HPDE6-E6E7 (cell line): ENCODE results near the gene IP6K3.

Experiments
- DNase-seq: peaks from one replicate; pipeline ENCODE4 v3.0.0; 2011; ENCODE audit warnings: missing footprints; ENCODE audit errors: extremely low spot score

Gene IP6K3, protein sequence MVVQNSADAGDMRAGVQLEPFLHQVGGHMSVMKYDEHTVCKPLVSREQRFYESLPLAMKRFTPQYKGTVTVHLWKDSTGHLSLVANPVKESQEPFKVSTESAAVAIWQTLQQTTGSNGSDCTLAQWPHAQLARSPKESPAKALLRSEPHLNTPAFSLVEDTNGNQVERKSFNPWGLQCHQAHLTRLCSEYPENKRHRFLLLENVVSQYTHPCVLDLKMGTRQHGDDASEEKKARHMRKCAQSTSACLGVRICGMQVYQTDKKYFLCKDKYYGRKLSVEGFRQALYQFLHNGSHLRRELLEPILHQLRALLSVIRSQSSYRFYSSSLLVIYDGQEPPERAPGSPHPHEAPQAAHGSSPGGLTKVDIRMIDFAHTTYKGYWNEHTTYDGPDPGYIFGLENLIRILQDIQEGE

DNA sequence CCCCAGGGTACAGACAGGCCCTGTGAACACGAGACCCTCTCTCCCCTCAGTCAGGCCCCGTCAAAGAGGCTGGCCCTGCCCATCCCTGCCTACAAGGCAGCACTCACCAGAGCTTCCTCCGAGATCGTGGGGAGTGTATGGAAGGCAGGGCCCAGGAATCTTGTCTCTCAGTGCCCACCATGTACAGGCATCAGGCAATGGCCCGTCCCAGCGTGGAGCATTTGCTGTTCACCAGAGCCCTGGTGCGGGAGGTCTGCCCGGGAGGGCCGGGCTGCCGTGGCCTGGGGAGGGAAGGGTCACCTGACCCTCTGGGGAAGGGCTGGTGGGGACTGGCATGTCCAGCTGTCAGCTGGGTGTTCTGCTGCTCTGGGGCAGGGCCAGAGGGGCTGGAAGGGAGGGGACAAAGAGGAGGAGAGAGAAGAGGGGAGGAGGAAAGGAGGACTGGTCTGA lies at the start of gene IP6K3:
IP6K3 (minus strand) TSS at position 255 of the 450 bp plus-strand sequence. CDS start 11,429 bp downstream, outside the sequence.
- DNase-seq: no peak

DNA sequence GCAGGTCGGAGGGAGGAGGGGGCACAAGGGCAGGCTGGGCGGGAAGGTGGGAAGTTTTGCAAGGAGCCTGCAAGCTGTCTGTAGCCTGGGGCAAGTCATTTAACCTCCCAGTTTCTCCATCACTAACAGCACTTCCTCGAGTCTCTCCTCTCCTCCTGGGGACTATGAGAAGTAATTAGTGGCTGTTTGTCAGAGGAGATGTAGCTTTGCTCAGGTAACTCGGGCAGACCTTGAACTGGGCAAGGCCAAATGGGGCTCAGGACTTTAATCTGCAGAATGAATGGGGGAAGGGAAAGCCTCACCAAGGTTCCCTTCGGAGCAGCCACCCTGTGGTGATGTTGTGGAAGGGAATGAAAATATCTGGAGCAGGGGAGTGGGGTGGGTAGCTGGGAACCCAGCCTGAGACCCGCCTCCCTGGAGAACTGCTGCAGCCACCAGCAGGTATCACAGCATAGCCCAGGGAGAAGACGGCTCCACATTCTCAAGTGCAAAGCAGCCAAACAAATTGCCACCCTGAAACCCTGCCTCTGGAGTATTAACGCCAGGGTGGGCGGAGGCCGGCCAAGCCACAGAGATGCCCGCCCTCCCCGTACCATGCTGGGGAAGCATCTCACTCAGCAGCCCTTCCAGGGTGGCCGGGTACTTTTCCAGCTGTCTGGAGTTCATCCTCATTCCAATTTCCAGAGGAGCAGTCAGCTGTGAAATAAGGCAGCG lies 48.4 kb upstream of the IP6K3 start:
- DNase-seq: no peak

DNA sequence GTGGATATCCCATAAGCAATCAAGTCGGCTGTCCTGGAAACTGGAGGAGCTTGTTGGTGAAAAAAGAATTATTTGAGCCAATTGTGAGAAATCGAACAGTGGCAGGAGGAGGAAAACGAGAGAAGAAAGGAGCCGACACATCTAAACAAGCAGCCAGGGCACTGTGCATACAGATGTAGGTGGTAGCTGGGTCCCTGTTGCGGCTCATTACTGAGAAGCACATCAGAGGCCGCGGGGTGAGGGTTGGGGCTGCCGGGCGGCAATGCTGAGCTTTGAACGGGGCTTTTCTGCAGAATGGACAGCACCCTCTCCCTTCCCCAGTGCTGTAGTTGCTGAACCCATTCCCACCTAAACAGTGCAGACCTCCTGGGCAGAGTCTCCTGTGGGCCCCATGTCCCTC lies 46.3 kb upstream of the IP6K3 start:
- DNase-seq: no peak

DNA sequence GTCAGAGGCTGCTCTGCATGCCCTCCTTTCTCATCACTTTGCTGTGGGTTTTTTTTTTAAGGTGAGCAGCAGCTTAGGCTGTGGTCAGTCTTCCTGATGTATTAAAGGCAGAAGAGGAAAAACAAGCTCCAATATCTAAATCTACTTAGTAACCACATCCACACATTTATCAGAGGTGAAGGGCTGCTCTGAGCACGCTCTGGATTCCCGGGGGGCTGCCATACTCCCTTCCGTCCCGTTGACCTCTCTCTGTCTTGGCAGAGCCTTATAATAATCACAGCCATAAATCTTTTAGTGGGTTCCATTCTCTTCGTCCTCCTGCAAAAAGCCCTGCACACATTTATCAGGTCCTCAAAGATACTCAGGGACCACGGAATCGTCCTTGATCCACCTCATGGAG lies 44.9 kb upstream of the IP6K3 start:
- DNase-seq: no peak

DNA sequence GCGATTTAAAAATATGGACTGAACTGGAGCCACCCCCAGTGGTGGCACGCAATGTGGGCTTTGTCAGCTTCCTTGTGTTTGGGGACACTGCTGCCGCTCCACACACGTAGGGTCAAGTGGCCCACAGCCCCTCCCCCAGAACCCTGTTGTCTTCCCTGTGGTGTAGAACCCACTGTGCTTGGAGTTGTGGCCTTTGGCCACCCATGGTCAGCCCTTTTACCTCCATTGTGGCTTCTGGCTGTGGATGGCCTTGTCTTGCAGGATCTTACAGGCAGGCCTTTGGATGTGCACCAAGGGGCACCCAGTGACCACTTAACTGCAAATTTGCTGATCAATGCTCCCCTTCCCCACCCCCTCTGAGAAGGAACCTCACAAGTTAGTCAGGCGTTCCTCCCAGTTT lies 44.2 kb upstream of the IP6K3 start:
- DNase-seq: no peak

DNA sequence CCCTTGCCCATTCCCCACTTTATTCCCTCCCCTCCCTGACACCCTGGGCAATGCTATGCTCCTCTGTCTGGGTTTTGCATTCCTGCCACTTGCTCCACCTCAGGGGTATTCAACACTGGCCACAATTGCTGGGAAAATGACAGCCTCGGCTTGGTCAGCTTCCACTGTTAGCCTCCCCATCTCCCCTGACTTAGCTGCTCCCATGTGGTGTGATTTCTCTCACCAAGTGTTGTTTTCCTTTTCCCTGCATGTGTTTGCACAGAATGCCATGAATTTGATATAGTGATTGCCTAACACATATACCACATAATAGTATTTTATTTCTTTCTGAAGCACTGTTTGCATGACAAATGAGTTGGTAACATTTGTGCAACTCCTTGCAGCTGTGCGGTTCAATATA lies 43.7 kb upstream of the IP6K3 start:
- no peak for DNase-seq

DNA sequence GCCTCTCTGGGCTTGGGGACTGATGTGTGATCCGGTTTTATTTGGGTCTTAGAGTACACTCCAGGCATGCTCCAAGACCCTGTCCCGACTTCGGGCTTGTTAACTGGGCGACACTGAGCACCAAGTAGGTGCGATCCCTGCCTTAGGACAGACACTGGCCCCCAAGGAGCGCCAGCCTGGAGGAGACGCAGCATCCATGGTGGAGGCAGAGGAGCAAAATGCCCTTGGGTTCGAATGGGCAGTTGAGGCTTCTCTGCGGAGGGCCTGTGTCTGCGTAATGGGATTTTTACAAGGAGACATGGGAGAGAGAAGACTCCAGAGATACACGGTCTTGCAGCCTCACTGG lies 42.8 kb upstream of the IP6K3 start:
- DNase-seq: no peak

DNA sequence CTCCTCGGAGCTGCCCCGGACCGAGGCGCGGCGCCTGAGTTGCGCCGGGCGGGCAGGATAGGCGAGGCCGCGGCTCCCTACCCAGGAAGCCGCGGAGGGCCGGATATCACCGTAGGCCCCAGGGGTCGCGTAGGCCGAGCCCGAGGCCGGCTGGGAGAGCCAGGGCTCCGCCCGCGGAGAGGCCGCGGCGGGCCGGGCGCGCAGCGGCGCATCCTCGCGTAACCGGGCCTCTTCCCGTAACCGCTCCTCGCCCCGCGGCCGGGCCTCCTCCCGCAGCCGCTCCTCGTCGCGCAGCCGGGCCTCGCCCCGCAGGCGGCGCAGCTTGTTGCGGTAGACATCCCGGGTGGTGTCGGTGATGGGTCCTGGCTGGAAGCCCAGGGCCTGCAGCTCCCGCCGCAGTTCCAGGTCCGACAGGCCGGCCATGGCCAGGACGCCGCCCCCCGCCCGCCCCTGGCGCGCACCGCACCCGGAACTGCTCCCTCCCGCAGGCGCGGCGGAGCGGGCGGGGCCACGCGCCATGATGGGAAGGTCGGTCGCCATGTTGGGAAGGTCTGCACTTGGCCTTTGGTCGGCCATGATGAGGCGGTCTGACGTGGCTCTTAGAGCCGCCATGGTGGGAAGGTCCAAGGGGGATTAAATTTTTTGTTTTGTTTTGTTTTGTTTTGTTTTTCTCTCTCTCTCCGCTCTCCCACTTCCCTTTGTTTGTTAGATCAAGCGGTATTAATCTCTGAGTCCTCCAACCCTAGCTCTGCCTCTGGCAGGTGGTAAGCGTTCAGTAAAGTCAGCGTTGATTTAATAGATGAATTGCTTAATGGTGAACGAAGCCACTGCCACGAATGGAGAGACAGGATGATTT lies 42.2 kb upstream of the IP6K3 start, which contains the start of gene LEMD2:
LEMD2 (minus strand) TSS at position 437 of the 856 bp plus-strand sequence; CDS start at position 423, 14 bp downstream.
- DNase-seq: peak; percentile 85

DNA sequence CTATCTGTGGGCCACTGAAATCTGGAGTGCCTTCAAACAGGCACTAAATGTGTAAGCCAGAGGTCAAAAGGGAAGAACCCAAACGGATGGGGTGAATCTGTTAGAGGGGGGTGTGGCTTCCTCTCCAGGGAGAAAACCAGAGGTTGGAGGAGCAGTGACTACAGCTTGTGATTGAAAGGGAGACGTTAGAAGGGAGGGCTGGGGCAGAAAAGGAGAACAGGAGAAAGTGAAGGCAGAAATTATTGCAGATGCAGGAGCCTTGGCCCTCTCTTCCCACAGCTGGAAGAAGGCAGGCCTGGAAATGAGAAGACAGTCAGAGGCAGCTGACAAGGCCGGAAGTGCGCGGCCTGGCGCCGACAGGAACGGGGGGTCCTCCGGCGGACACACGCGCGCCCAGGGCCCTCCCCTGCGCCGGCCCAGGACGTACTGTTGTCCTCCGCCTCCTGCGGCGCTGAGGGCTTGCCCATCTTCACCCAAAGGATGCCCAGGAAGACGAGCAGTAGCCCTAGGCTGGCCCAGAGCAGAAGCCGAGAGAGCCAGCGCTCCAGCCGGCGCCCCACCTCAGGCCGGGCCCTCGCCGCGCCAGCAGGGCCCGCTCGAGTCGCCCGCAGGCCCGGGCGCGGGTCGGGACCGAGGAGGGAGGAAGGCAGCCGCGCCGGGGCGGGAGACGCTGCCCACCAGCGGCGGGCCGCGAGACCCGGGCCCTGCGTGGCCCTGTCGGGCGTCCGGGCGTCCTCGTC lies 41.4 kb upstream of the IP6K3 start:
- peak; percentile 76 for DNase-seq

DNA sequence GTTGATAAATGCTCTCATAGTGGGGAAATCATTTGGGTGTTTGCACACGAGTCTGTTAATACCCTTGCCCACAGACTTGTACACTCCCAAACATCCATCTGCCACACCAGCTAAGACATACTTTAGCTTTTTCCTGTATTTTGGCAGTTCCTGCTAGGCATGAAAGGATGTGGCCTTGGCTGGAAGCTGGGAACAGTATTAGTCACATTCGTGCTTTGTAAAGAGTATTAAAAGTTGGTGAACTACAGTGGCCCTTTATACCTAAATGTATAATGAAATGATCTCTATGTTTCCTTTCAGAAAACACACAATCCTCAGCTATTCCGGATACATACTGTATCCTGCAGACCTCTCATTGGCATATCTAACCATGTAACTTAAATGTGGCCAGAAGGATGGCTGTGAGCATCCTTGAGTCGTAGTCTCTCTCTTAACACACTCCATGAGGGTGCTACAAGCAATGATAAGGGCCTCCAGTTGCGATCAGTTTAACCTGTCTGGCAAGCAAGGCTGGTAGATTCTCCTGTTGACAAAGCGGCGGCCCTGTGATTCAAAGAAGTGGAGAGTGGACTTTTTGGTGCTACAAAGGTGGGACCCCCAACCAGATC lies 40.7 kb upstream of the IP6K3 start:
- peak; percentile 27 for DNase-seq

DNA sequence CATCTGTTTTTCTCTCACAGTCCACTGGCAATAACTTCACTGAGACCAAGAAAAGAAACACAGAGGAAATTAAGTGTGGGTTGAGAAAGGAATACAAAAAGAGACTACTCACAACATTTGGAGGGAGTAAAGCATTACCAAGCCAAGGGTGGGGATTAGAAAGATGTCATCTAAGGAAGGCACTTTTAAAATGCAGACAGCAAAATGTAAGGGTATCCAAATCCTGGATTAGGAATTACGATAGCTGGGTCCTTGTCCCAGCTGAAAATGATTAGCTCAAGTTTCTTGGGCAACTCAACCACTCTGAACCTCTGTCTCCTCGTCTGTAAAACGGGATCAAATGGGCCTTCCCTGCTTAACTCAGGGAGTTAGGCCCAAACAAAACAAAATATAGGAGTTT lies 40.0 kb upstream of the IP6K3 start:
- no peak for DNase-seq

DNA sequence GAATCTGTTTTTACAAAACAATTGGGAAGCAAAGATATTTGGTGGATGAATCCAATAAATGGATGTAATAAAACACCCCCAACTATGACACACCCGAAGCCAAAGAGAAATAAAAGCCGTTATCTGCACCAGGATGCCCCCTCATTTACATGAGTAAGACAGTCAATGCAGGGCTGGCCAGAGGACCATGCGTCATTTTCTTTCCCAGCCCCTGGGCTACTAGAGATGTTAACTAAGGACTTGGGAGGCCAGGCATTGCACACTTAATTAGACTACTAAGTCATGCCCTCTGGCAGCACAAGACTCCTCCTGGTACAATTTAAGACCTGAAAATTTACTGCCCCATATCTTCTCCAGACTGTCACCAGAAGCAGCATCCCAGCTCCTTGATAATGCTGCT lies 39.1 kb upstream of the IP6K3 start:
- DNase-seq: no peak

DNA sequence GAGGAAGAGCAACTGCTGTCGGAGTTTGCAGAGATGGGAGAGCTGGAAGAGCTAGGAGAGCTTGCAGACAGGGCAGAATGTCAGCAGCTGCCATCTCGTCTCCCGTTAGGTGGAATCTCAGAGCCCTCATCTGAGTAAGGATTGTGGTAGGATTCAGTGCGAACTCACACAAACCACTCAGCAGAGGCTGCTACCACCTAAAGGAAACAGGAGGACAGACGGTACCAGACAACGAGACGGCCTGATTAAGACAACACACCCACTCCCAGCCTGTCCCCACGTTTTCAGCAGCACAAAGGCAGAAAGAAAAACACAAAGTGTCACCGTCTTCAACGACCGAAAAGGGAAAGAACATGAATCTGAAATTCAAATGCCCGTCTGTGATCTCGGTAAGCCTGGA lies 38.1 kb upstream of the IP6K3 start:
- DNase-seq: no peak

DNA sequence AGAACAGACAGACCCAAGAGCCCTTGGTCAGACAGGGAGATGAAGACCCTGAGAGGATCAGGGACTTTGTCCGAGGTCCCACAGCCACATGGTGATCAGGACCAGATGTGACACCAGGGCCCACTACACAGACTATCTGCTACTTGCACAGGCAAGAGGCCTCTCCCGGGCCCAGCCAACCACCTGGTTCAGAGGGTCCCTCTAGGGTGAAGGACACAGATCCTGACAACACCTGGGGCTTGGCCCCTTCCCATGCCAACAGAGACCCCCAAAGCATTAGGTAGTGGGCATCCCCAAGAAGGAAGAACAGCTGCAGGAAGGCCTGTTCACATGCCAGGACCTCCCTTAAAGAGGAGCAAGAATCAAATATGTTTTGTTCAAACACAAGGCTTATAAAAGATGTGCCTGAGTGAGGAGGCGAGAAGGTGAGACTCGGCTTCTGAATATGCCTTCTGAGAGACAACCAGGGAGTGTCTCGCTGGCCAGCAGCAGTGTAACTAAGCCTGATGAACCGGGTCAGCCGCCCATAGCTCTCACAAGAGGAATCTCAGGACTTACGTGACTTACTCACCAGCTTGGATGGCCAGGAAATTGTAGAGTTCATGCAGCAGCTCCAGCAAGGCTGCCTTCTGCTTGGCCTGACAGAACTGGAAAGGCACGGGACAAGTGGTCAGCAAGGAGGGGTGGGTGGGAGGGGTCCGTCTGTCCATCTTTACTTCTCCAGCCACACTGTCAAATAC lies 37.2 kb upstream of the IP6K3 start:
- no peak for DNase-seq

DNA sequence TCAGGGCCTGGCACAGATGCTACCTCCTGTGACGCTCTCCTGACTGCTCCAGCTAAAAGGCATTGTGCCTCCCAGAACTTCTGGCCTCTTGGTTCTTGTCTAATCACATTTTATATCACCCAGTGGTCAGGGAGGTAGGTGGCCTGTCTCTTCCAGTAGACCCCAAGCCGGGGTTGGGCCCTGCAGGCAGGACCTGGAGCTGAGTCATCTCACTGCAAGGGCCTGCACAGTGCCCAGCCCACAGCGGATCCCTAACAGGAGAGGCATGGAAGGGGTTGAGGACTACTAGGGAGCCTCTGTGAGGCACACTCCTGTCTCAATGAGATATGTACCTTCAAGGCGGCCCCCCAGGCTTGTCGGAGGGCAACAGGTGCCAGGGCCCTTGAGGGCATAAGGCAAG lies 35.9 kb upstream of the IP6K3 start:
- DNase-seq: no peak

DNA sequence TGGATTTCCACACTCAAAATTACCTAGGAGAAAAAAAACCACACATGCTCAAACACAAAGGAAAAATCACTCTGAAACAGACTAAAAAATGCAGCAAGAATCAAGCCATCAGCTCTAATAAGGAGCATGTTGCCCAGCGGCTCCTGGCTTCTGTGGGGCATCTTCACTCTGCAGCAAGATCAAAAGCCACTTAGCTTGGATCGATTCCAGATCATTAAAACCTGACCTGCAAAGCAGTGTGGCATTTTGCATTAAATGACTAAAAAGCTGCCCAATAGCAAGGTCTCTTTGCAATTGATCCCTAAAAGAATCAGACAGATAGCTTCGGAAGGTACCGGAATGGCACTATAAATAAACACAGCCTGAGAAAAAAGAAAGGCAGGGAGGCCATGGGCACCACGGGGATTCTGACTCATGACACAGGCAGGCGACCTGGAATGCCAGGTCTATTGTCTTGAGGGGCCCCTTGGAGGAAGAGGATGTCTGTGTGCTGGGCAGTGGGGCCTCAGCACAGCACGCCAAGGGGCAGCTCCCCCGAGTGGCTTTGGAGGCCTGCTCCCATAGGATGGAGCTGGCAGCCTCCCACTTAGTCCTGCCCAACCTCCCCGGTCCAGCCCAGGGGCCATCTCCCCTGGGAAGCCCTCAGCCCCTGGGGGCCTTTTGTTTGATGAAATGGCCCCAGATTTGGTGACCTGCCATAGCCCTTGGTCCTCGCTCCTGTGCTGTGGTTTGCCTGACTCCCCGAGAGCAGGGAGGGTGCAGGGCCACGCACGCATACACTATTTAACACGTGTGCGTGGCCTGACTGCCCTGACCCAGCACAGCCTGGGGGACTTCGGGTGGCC lies 34.6 kb upstream of the IP6K3 start:
- DNase-seq: peak; percentile 42

DNA sequence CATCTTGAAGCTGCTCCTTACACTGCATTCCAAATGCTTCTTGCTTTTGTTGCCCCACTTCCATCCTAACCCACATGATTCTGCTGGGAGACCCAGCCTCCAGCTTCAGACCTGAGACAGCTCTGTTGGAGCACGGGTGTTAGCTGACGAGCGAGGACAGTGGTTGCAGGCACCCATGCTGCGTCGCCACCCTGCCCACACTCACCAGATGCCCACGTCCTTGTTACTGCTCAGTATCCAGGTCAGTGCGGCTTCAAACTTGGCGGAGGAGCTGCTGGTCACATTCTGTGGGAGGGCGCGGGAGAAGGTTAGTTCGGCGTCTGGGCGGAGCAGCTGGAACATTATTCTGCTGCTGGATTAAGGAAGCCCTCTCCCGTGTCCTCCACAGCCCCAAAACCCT lies 33.2 kb upstream of the IP6K3 start:
- no peak for DNase-seq

DNA sequence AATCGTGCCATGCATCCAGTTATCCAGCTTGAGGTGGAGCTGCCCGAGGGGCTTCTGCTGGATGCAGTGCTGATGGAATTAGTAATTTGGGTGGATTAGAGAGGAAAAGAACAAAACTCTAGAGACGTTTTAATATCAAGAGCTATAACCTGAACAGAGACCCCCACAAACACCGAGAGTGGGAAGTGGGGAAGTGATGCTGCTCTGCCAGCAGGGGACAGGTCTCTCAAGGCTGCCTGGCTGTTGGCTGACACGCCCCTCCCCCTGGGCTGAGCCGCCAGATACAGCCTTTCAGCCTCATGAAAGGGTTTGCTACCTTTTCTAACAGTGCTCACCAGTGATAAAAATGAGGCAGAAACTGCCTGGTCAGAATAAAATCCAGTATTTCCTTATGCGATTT lies 32.6 kb upstream of the IP6K3 start:
- DNase-seq: no peak

DNA sequence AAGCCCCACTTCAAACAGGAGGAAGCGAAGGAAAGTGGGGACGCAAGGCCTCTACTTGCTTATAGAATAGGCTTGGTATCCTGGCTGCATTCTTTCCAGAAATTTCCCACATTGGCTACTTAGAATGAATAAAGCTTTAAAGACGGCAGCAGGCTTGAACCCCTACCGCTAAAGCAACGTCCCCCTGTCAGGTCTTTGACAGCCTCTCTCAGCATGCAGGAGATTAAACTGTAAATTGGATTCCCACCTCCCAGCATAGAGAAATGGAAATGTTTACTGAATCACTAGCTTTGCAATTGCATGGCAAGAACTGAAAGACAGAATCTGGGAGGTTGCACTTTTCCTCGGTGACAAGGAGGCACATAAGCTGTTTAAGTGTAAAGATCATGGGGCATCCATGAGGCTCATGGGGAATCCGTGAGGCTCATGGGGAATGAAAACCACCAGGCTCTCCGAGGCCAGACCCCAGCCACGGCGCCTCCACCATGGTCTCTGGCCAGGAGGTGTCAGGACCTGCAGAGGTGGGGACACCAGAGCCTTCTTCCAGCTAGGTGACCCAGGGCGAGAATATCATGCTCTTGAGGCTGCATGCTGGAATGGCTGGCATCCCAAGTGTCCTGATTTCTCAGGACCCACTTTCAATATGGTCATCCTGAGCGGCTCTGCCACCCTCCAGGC lies 31.9 kb upstream of the IP6K3 start:
- no peak for DNase-seq
